Fibroblast of lung (primary cell): ENCODE measurements around the gene PRR36. TPM values are rescaled to one million over a fixed set of nuclear protein-coding genes. Genes with fewer than 3 reads are reported as not detected.

Experiments
- DNase-seq, 2 donors: peaks; one replicate each; pipeline versions ENCODE4 v3.0.0 to v3.0.0-alpha.2; 2010; ENCODE audit warnings: low read depth in 2 of 2
- H2AFZ ChIP-seq: 2 replicates; pipeline ENCODE4 v1.5.1; 2012; ENCODE audit warnings: low read length, control low read depth, inconsistent platforms
- H3K27ac ChIP-seq: 2 replicates; pipeline ENCODE4 v1.5.1; 2011; ENCODE audit warnings: low read length, control low read depth; ENCODE audit not compliant: insufficient read depth
- H3K27me3 ChIP-seq: 2 replicates; pipeline ENCODE4 v1.5.1; 2011; ENCODE audit warnings: mild to moderate bottlenecking, low read length; ENCODE audit not compliant: control insufficient read depth, insufficient read depth
- H3K36me3 ChIP-seq: 2 replicates; pipeline ENCODE4 v1.5.1; 2011; ENCODE audit warnings: low read length; ENCODE audit not compliant: control insufficient read depth, insufficient read depth
- H3K4me1 ChIP-seq: 2 replicates; pipeline ENCODE4 v1.5.1; 2011; ENCODE audit warnings: low read length; ENCODE audit not compliant: control insufficient read depth, insufficient read depth; ENCODE audit errors: extremely low read depth
- H3K4me2 ChIP-seq: 2 replicates; pipeline ENCODE4 v1.5.1; 2011; ENCODE audit warnings: low read length, control low read depth; ENCODE audit not compliant: insufficient read depth; ENCODE audit errors: extremely low read depth
- H3K4me3 ChIP-seq, 4 experiments: fragments of 200-600 bp in 1 of 4; sonication (generic) in 1 of 4; replicated peaks in 1 of 4; 2 replicates each; pipeline ENCODE4 v1.5.1; 2011 to 2016; ENCODE audit warnings: low read length in 4 of 4, low read depth in 3 of 4, mild to moderate bottlenecking in 3 of 4, control low read depth in 2 of 4, inconsistent platforms in 1 of 4, mixed read lengths in 1 of 4; ENCODE audit not compliant: insufficient read depth in 1 of 4; ENCODE audit errors: control extremely low read depth in 1 of 4
- H3K79me2 ChIP-seq: 2 replicates; pipeline ENCODE4 v1.5.1; 2012; ENCODE audit warnings: mild to moderate bottlenecking, low read length, inconsistent platforms; ENCODE audit not compliant: control insufficient read depth, insufficient read depth
- H3K9ac ChIP-seq: 2 replicates; pipeline ENCODE4 v1.5.1; 2011; ENCODE audit warnings: mild to moderate bottlenecking, low read length, control low read depth; ENCODE audit not compliant: insufficient read depth
- H3K9me3 ChIP-seq: 2 replicates; pipeline ENCODE4 v1.5.1; 2012; ENCODE audit warnings: low read depth, low read length; ENCODE audit not compliant: control insufficient read depth, insufficient read depth
- H4K20me1 ChIP-seq: 2 replicates; pipeline ENCODE4 v1.5.1; 2011; ENCODE audit warnings: low read length; ENCODE audit not compliant: control insufficient read depth, insufficient read depth; ENCODE audit errors: extremely low read depth
- CTCF ChIP-seq, 2 donors: IDR thresholded peaks in 1 of 2; conservative IDR thresholded peaks in 1 of 2; 1 replicate in 1 of 2; 2 replicates in 1 of 2; pipeline ENCODE4 v1.5.1; 2011 to 2012; ENCODE audit warnings: low read length in 2 of 2, control low read depth in 1 of 2, inconsistent platforms in 1 of 2, low read depth in 1 of 2, mild to moderate bottlenecking in 1 of 2
- EZH2 ChIP-seq: IDR thresholded peaks from 2 replicates; pipeline ENCODE4 v1.5.1; 2012; ENCODE audit warnings: low read length, control low read depth, mild to moderate bottlenecking; ENCODE audit errors: missing control alignments
- polyA plus RNA-seq, 2 donors: library from polyadenylated mRNA; depleted of rRNA in 1 of 2; stranded (reverse) in 1 of 2; unstranded in 1 of 2; fragments of >200 nt; gene quantifications; 2 replicates each; pipeline ENCODE4 v1.2.1, GENCODE V29; 2011 to 2012; ENCODE audit warnings: missing spikeins in 1 of 2
- total RNA-seq: library from RNA; depleted of rRNA; stranded (reverse); fragments of >200 nt; gene quantifications from 2 replicates; pipeline ENCODE4 v1.2.1, GENCODE V29; 2014

The PRR36 gene
- total and polyA plus RNA-seq, 2 donors (not counting 1 experiment from before 2014, with no cell fraction given) = under 0.01 TPM; not detected in 1

- peaks cover 7% of the 10 kb centered on the region for H3K4me1 ChIP-seq
- no peaks in the 10 kb centered on the region for H3K36me3 ChIP-seq
- H2AFZ ChIP-seq = no peak overlapping the region
- no peaks in the 10 kb centered on the region for H3K9me3 ChIP-seq
- H3K79me2 ChIP-seq = no peaks in the 10 kb centered on the region
- TF ChIP-seq EZH2 (no peak), CTCF (conservative IDR thresholded peaks at IDR 0.05 in 1 of 2, IDR thresholded peaks at IDR 0.05 in 1 of 2; ENCODE audit: low read depth in 1 of 2, low read length in 2 of 2) (no peak)
- no peak for DNase-seq
- H4K20me1 ChIP-seq = no peaks in the 10 kb centered on the region
- H3K4me3 ChIP-seq = no peak overlapping the region
- H3K27ac ChIP-seq = no peak overlapping the region
- no peak overlapping the region for H3K4me2 ChIP-seq
- H3K9ac ChIP-seq = no peak overlapping the region
- peaks cover 6% of the 10 kb centered on the region for H3K27me3 ChIP-seq
These were observed 5.9 kb downstream of the PRR36 start for GRCh38 chr19:7868326-7868670.

GRCh38 chr19:7867092-7867844, 6.9 kb downstream of the PRR36 start:
- TF ChIP-seq EZH2 = no peak
- no peak for TF ChIP-seq CTCF (conservative IDR thresholded peaks at IDR 0.05 in 1 of 2, IDR thresholded peaks at IDR 0.05 in 1 of 2; ENCODE audit: low read depth in 1 of 2, low read length in 2 of 2)
- no peak for DNase-seq

GRCh38 chr19:7866399-7867091, 7.6 kb downstream of the PRR36 start:
- Histone ChIP-seq H3K4me1 (peaks cover 4% of the 10 kb centered on the region), H3K4me3 (no peak overlapping the region), H3K4me2 (no peak overlapping the region), H3K9me3 (no peaks in the 10 kb centered on the region), H3K36me3 (no peaks in the 10 kb centered on the region), H3K27me3 (no peaks in the 10 kb centered on the region), H2AFZ (no peak overlapping the region), H3K27ac (no peak overlapping the region), H3K9ac (no peak overlapping the region), H3K79me2 (no peaks in the 10 kb centered on the region), H4K20me1 (no peaks in the 10 kb centered on the region)
- no peak for TF ChIP-seq EZH2
- TF ChIP-seq CTCF (conservative IDR thresholded peaks at IDR 0.05 in 1 of 2, IDR thresholded peaks at IDR 0.05 in 1 of 2; ENCODE audit: low read depth in 1 of 2, low read length in 2 of 2) = no peak
- no peak for DNase-seq

More at GRCh38 chr19:7867092-7867844, 6.9 kb downstream of the PRR36 start:
- Histone ChIP-seq H3K9me3 (no peaks in the 10 kb centered on the region), H3K4me2 (no peak overlapping the region), H4K20me1 (no peaks in the 10 kb centered on the region), H3K79me2 (no peaks in the 10 kb centered on the region), H3K9ac (no peak overlapping the region), H3K27me3 (no peaks in the 10 kb centered on the region), H3K27ac (no peak overlapping the region), H3K4me3 (no peak overlapping the region), H3K4me1 (peaks cover 7% of the 10 kb centered on the region), H3K36me3 (no peaks in the 10 kb centered on the region), H2AFZ (no peak overlapping the region)
